Measurements from ENCODE around the gene TMEM62.

The TMEM62 gene

GRCh38 chr15:43190178-43190577 lies 56.8 kb downstream of the TMEM62 start:
- no peak for TF ChIP-seq EZH2phosphoT487 (IDR thresholded peaks at IDR 0.05; ENCODE audit: borderline replicate concordance)
- TF ChIP-seq, protein P1, sequence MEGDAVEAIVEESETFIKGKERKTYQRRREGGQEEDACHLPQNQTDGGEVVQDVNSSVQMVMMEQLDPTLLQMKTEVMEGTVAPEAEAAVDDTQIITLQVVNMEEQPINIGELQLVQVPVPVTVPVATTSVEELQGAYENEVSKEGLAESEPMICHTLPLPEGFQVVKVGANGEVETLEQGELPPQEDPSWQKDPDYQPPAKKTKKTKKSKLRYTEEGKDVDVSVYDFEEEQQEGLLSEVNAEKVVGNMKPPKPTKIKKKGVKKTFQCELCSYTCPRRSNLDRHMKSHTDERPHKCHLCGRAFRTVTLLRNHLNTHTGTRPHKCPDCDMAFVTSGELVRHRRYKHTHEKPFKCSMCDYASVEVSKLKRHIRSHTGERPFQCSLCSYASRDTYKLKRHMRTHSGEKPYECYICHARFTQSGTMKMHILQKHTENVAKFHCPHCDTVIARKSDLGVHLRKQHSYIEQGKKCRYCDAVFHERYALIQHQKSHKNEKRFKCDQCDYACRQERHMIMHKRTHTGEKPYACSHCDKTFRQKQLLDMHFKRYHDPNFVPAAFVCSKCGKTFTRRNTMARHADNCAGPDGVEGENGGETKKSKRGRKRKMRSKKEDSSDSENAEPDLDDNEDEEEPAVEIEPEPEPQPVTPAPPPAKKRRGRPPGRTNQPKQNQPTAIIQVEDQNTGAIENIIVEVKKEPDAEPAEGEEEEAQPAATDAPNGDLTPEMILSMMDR (conservative IDR thresholded peaks at IDR 0.05; ENCODE audit: low read length), result no peak
- Histone ChIP-seq H3K4me2 (ENCODE audit: low read depth, low read length, poor library complexity, severe bottlenecking) (no peak overlapping the region), H3K9me2 (replicated peaks; ENCODE audit: low read depth, low read length) (no peaks in the 10 kb centered on the region), H2AFZ (ENCODE audit: low read length) (no peak overlapping the region), H3K79me2 (ENCODE audit: insufficient read depth, low read length) (peaks cover 25% of the 10 kb centered on the region), H3K36me3 (ENCODE audit: insufficient read depth, low read length) (peaks cover 41% of the 10 kb centered on the region; the same call in 1 of the 2 replicates), H4K20me1 (ENCODE audit: insufficient read depth, low read length, poor library complexity, severe bottlenecking) (peaks cover 19% of the 10 kb centered on the region), H3K27me3 (ENCODE audit: insufficient read depth, low read length, poor library complexity, severe bottlenecking) (no peaks in the 10 kb centered on the region), H3F3A (ENCODE audit: low read depth) (no peaks in the 10 kb centered on the region), H3K9ac (ENCODE audit: low read depth, low read length, poor library complexity, severe bottlenecking) (no peak overlapping the region), H3K4me1 (ENCODE audit: insufficient read depth, low read length, poor library complexity, severe bottlenecking) (peaks cover 16% of the 10 kb centered on the region), H3K4me3 (ENCODE audit: low read length, poor library complexity, severe bottlenecking) (no peak overlapping the region), H3K9me3 (ENCODE audit: insufficient read depth, low read depth, low read length) (no peaks in the 10 kb centered on the region)

DNA sequence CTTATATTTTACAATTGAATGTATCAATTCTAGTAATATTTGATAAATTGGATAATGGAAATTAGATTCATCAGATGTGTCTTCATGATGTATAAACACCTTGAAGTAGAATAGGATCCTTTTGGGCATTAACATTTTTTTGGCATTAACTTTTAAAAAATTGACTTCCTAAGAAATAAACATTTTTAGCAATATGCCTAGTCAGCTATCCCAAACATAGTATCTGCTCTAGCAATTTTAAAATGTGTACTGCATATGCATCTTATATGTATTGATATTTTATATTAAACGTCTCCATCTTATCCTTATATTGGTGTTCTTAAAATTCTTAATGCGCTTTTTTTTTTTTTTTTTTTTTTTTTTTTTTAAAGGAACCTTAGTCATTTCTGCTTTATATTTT lies 60.3 kb downstream of the TMEM62 start:
- no peaks in the 10 kb centered on the region for H3K79me2 ChIP-seq (ENCODE audit: insufficient read depth, low read length)
- H3K36me3 ChIP-seq (ENCODE audit: insufficient read depth, low read length), result peaks cover 47% of the 10 kb centered on the region; the same call in 1 of the 2 replicates
- no peaks in the 10 kb centered on the region; the same call in 1 of the 2 replicates for H3K9me3 ChIP-seq (ENCODE audit: insufficient read depth, low read depth, low read length)
- H3K4me1 ChIP-seq (ENCODE audit: insufficient read depth, low read length, poor library complexity, severe bottlenecking), result no peaks in the 10 kb centered on the region
- no peaks in the 10 kb centered on the region for H3K9me2 ChIP-seq (replicated peaks; ENCODE audit: low read depth, low read length)
- no peaks in the 10 kb centered on the region for H4K20me1 ChIP-seq (ENCODE audit: insufficient read depth, low read length, poor library complexity, severe bottlenecking)
- no peak overlapping the region for H3K4me3 ChIP-seq (ENCODE audit: low read length, poor library complexity, severe bottlenecking)
- H3F3A ChIP-seq (ENCODE audit: low read depth), result no peaks in the 10 kb centered on the region
- no peak overlapping the region for H3K9ac ChIP-seq (ENCODE audit: low read depth, low read length, poor library complexity, severe bottlenecking)
- no peak overlapping the region for H3K4me2 ChIP-seq (ENCODE audit: low read depth, low read length, poor library complexity, severe bottlenecking)
- H2AFZ ChIP-seq (ENCODE audit: low read length), result no peak overlapping the region
- no peaks in the 10 kb centered on the region for H3K27me3 ChIP-seq (ENCODE audit: insufficient read depth, low read length, poor library complexity, severe bottlenecking)
- no peak for TF ChIP-seq EZH2phosphoT487 (IDR thresholded peaks at IDR 0.05; ENCODE audit: borderline replicate concordance)
- TF ChIP-seq, protein P1 (conservative IDR thresholded peaks at IDR 0.05; ENCODE audit: low read length), result no peak

DNA sequence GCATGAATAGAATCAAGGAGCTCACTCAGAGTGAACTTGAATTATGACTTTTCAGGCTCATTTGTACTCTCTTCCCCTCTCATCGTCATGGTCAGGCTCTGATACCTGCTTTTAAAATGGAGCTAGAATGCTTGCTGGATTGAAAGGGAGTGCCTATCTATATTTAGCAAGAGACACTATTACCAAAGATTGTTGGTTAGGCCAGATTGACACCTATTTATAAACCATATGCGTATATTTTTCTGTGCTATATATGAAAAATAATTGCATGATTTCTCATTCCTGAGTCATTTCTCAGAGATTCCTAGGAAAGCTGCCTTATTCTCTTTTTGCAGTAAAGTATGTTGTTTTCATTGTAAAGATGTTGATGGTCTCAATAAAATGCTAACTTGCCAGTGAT lies 61.4 kb downstream of the TMEM62 start:
- Histone ChIP-seq H3K79me2 (ENCODE audit: insufficient read depth, low read length) (no peaks in the 10 kb centered on the region), H2AFZ (ENCODE audit: low read length) (no peak overlapping the region), H3K36me3 (ENCODE audit: insufficient read depth, low read length) (peaks cover 43% of the 10 kb centered on the region; the same call in 1 of the 2 replicates), H3K4me2 (ENCODE audit: low read depth, low read length, poor library complexity, severe bottlenecking) (no peak overlapping the region), H3K27me3 (ENCODE audit: insufficient read depth, low read length, poor library complexity, severe bottlenecking) (no peaks in the 10 kb centered on the region), H3K9me2 (replicated peaks; ENCODE audit: low read depth, low read length) (no peaks in the 10 kb centered on the region), H3K4me3 (ENCODE audit: low read length, poor library complexity, severe bottlenecking) (no peak overlapping the region), H3K9me3 (ENCODE audit: insufficient read depth, low read depth, low read length) (no peaks in the 10 kb centered on the region; the same call in 1 of the 2 replicates), H3F3A (ENCODE audit: low read depth) (no peaks in the 10 kb centered on the region), H3K4me1 (ENCODE audit: insufficient read depth, low read length, poor library complexity, severe bottlenecking) (peaks cover 4% of the 10 kb centered on the region), H3K9ac (ENCODE audit: low read depth, low read length, poor library complexity, severe bottlenecking) (no peak overlapping the region), H4K20me1 (ENCODE audit: insufficient read depth, low read length, poor library complexity, severe bottlenecking) (no peaks in the 10 kb centered on the region)
- TF ChIP-seq EZH2phosphoT487 (IDR thresholded peaks at IDR 0.05; ENCODE audit: borderline replicate concordance), result no peak
- TF ChIP-seq, protein P1 (conservative IDR thresholded peaks at IDR 0.05; ENCODE audit: low read length), result no peak
